Endothelial cell of umbilical vein (primary cell): ENCODE data around the gene ATG13. TPM values are rescaled to one million over a fixed set of nuclear protein-coding genes. Genes with fewer than 3 reads are reported as not detected.

Source experiments
- BruUV-seq: library from RNA; stranded (reverse); fragments of 400-500 nt; replicated peaks from 2 replicates; lab custom pipeline; 2021; lab: Mats Ljungman, UMichigan
- CTCF ChIA-PET: fragments of 300-600, 350-600 bp; sonication (Branson Sonifier 250); formaldehyde crosslinking; loops from one replicate; lab custom pipeline; 2021; ENCODE audit warnings: antibody characterized with exemption, inconsistent platforms; lab: Charles Lee
- POLR2A ChIA-PET: fragments of 300-600, 350-600 bp; sonication (Branson Sonifier 250); formaldehyde crosslinking; loops from one replicate; lab custom pipeline; 2021; ENCODE audit warnings: antibody characterized with exemption, inconsistent platforms; lab: Charles Lee
- DNase-seq: peaks from one replicate; pipeline ENCODE4 v3.0.0-alpha.2; 2011; ENCODE audit warnings: low read depth, low spot score
- FAIRE-seq: peaks from 2 replicates; lab custom pipeline; 2011; peaks lifted over from hg19 to GRCh38; lab: Jason Lieb, UNC
- H2AFZ ChIP-seq: 2 replicates; pipeline ENCODE4 v1.6.0; 2012; ENCODE audit warnings: low read depth, low read length, control low read depth, inconsistent platforms
- H3K27ac ChIP-seq: 2 replicates; pipeline ENCODE4 v1.5.1; 2011; ENCODE audit warnings: low read depth, mild to moderate bottlenecking, control low read depth, low read length, moderate library complexity; ENCODE audit not compliant: insufficient read depth
- H3K27me3 ChIP-seq, 2 experiments: 2 replicates each; pipeline versions ENCODE4 v1.6.0 to v1.6.1; 2011; ENCODE audit warnings: low read length in 2 of 2, mixed read lengths in 1 of 2; ENCODE audit not compliant: control insufficient read depth in 2 of 2, insufficient read depth in 2 of 2
- H3K36me3 ChIP-seq, 2 experiments: 2 replicates in 1 of 2; 3 replicates in 1 of 2; pipeline ENCODE4 v1.5.1; 2011; ENCODE audit warnings: low read length in 2 of 2, mild to moderate bottlenecking in 1 of 2, moderate library complexity in 1 of 2; ENCODE audit not compliant: control insufficient read depth in 2 of 2, insufficient read depth in 2 of 2; ENCODE audit errors: extremely low read depth in 1 of 2
- H3K4me1 ChIP-seq: 3 replicates; pipeline ENCODE4 v1.5.1; 2011; ENCODE audit warnings: mild to moderate bottlenecking, low read length; ENCODE audit not compliant: control insufficient read depth, insufficient read depth; ENCODE audit errors: extremely low read depth
- H3K4me2 ChIP-seq: 2 replicates; pipeline ENCODE4 v1.6.1; 2011; ENCODE audit warnings: low read length, control low read depth, mixed read lengths; ENCODE audit not compliant: insufficient read depth
- H3K4me3 ChIP-seq, 3 experiments: fragments of 200-600 bp in 1 of 3; sonication (generic), shearing (Covaris generic) in 1 of 3; replicated peaks in 1 of 3; 2 replicates each; pipeline ENCODE4 v1.5.1; 2011 to 2016; ENCODE audit warnings: control low read depth in 3 of 3, low read length in 3 of 3, mild to moderate bottlenecking in 2 of 3, inconsistent platforms in 1 of 3, low read depth in 1 of 3, moderate library complexity in 1 of 3; ENCODE audit not compliant: insufficient read depth in 1 of 3
- H3K79me2 ChIP-seq: 2 replicates; pipeline ENCODE4 v1.6.0; 2012; ENCODE audit warnings: low read length, inconsistent platforms; ENCODE audit not compliant: control insufficient read depth, insufficient read depth
- H3K9ac ChIP-seq: replicated peaks from 2 replicates; pipeline ENCODE3; 2011; ENCODE audit warnings: low read length, control low read depth; ENCODE audit not compliant: insufficient read depth; ENCODE audit errors: extremely low read depth
- H3K9me1 ChIP-seq: replicated peaks from 3 replicates; pipeline ENCODE4 v1.6.0; 2011; ENCODE audit warnings: mild to moderate bottlenecking, low read length; ENCODE audit not compliant: control insufficient read depth, insufficient read depth; ENCODE audit errors: extremely low read depth
- H3K9me3 ChIP-seq: replicated peaks from 2 replicates; pipeline ENCODE4 v1.5.1; 2012; ENCODE audit warnings: low read length, inconsistent platforms; ENCODE audit not compliant: control insufficient read depth, insufficient read depth
- H4K20me1 ChIP-seq: replicated peaks from 2 replicates; pipeline ENCODE3; 2011; ENCODE audit warnings: mild to moderate bottlenecking, low read length; ENCODE audit not compliant: control insufficient read depth, insufficient read depth; ENCODE audit errors: extremely low read depth
- CTCF ChIP-seq, 2 donors: IDR thresholded peaks; 1 replicate in 1 of 2; 2 replicates in 1 of 2; pipeline ENCODE4 v1.5.1; 2011; ENCODE audit warnings: low read length in 2 of 2, mild to moderate bottlenecking in 2 of 2, moderate library complexity in 2 of 2, control low read depth in 1 of 2, inconsistent platforms in 1 of 2, low read depth in 1 of 2; ENCODE audit not compliant: insufficient read depth in 1 of 2; ENCODE audit errors: extremely low read depth in 1 of 2
- EZH2 ChIP-seq: IDR thresholded peaks from 2 replicates; pipeline ENCODE4 v1.6.1; 2012; ENCODE audit warnings: borderline replicate concordance, low read depth, mild to moderate bottlenecking, moderate library complexity, low read length, inconsistent platforms; ENCODE audit not compliant: severe bottlenecking
- FOS ChIP-seq: IDR thresholded peaks from 2 replicates; pipeline ENCODE4 v1.6.1; 2011; ENCODE audit warnings: mild to moderate bottlenecking, low read length, moderate library complexity, borderline replicate concordance; ENCODE audit not compliant: insufficient read depth
- GATA2 ChIP-seq: IDR thresholded peaks from 2 replicates; pipeline ENCODE4 v1.7.0; 2011; ENCODE audit warnings: low read depth, mild to moderate bottlenecking, moderate library complexity, mixed read lengths, low read length; ENCODE audit not compliant: insufficient read length, insufficient read depth
- JUN ChIP-seq: IDR thresholded peaks from 2 replicates; pipeline ENCODE4 v1.6.1; 2011; ENCODE audit warnings: borderline replicate concordance, low read depth; ENCODE audit not compliant: insufficient read length, insufficient read depth
- MAX ChIP-seq: IDR thresholded peaks from 2 replicates; pipeline ENCODE4 v1.6.1; 2011; ENCODE audit not compliant: insufficient read depth, insufficient read length
- MYC ChIP-seq: IDR thresholded peaks from one replicate; pipeline ENCODE4 v1.6.1; 2011; ENCODE audit warnings: mild to moderate bottlenecking, low read depth, low read length
- POLR2A ChIP-seq: IDR thresholded peaks from 2 replicates; pipeline ENCODE4 v1.6.1; 2012; ENCODE audit warnings: low read depth, mild to moderate bottlenecking, control low read depth, low read length
- POLR2AphosphoS5 ChIP-seq: IDR thresholded peaks from 2 replicates; pipeline ENCODE4 v1.6.1; 2012; ENCODE audit warnings: low read depth, mild to moderate bottlenecking, control low read depth, low read length, moderate library complexity; ENCODE audit not compliant: insufficient read depth
- dilution Hi-C: fragments of 300-500 bp; cut with MboI; formaldehyde crosslinking; loops from one replicate; pipeline ENCODE4 v1.15.0; 2019; ENCODE audit warnings: low sequenced_read_pairs; ENCODE audit not compliant: extremely low pct_ligation_motif_present
- intact Hi-C: fragments of 100-400 bp; cut with micrococcal nuclease; formaldehyde crosslinking; loops from one replicate; pipeline ENCODE4 v1.10.0; 2022
- polyA plus RNA-seq, 4 experiments: library from polyadenylated mRNA; depleted of rRNA in 3 of 4; stranded (reverse) in 3 of 4; unstranded in 1 of 4; fragments of >200 nt; gene quantifications; 2 replicates each; pipeline versions ENCODE4 v1.2.1 to v1.2.3, GENCODE V29; 2011 to 2012; ENCODE audit warnings: missing spikeins in 1 of 4
- total RNA-seq: library from RNA; stranded (reverse); gene quantifications from 2 replicates; pipeline ENCODE4 v1.2.3, GENCODE V29; 2021

ATG13 gene
- total and polyA plus RNA-seq, 2 donors (not counting 3 experiments of a cell fraction or from before 2014, with no cell fraction given) = 60.1 to 66.5 TPM

- H3K79me2 ChIP-seq = no peaks in the 10 kb centered on the region
- H4K20me1 ChIP-seq = no peaks in the 10 kb centered on the region
- POLR2A ChIA-PET = no interaction called here
- no peak overlapping the region for H3K4me3 ChIP-seq
- H3K9ac ChIP-seq = no peak overlapping the region
- DNase-seq (no peak), FAIRE-seq (no peak)
- dilution Hi-C loops = no loop called here
- H2AFZ ChIP-seq = no peak overlapping the region
- H3K4me1 ChIP-seq = no peaks in the 10 kb centered on the region
- no peaks in the 10 kb centered on the region for H3K27me3 ChIP-seq
- TSS peak; percentile 40 for BruUV-seq
- TF ChIP-seq MAX (no peak), MYC (no peak), GATA2 (no peak), JUN (no peak), EZH2 (no peak), CTCF (IDR thresholded peaks at IDR 0.05; ENCODE audit: extremely low read depth in 1 of 2, insufficient read depth in 1 of 2, low read depth in 1 of 2, low read length in 2 of 2) (no peak), POLR2A (no peak), FOS (no peak), POLR2AphosphoS5 (no peak)
- no peaks in the 10 kb centered on the region for H3K9me1 ChIP-seq
- no peak overlapping the region for H3K4me2 ChIP-seq
- no peaks in the 10 kb centered on the region for H3K9me3 ChIP-seq
- no peak overlapping the region for H3K27ac ChIP-seq
- intact Hi-C loops = no loop called here
- peaks cover 0 to 44% of the 10 kb centered on the region in 2 experiments for H3K36me3 ChIP-seq
- CTCF ChIA-PET = no interaction called here
These were observed 59.8 kb downstream of the ATG13 start for GRCh38 chr11:46677169-46677568.
